ENCODE measurements around the gene BCO2.

BCO2 gene

DNA sequence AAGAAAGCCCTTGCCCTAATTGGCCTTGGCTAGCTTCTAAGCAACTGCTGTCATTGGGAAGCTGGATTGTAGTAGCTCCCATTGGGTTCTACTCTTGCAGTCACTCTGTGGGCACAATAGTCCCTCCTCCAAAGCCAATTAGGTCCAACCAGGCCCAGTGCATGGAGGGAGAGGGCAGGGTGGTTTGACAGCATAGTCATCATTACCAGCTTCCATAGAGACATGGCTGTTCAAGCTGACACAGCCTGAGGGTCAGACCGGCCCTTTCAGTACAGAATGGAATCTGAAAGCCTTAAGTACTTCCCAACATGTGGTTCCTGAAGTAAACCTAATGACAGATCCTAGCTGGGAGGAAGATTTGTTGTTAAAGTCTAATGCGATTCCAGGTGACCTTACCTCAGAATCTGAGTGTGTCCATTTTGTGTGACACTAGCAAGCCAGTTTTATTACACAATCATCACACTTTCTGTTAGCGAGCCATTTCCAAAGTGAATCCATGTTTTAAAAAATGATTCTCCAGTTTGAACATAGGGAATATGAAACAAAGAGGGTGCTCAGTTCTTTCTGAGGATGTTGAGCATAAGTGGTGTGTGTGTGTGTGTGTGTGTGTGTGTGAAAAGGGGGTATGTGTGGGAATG is 78.4 kb downstream of the BCO2 start:
- DNase-seq = no peak

DNA sequence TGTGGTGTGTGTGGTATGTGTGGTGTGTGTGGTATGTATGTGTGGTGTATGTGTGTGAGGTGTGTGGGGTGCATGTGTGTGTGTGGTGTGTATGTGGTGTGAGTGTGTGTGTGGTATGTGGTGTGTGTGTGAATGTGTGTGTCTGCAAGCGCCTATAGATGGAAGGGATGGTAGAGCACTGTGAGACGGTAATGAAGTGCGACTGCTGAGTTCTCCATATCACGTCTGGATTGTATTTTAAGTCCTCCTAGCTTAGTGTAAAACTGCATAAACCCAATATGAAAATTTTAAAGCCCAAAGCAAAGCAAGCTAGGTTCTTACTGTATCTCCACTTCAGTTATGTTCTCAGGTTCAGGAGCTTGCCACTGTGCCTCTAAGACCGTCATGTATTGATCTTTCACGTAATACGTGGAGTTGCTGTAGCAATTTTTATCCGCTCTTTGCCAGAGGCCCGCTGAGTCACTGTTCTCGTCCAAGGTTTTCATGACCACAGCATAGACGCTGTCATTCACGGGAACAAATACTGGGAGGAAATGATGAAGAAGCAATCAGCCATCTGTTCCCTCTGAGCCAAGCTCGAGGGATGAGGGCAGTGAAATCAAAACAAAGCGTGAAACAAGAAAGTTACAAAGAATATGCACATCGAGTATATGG is 79.9 kb downstream of the BCO2 start:
- no peak for DNase-seq

DNA sequence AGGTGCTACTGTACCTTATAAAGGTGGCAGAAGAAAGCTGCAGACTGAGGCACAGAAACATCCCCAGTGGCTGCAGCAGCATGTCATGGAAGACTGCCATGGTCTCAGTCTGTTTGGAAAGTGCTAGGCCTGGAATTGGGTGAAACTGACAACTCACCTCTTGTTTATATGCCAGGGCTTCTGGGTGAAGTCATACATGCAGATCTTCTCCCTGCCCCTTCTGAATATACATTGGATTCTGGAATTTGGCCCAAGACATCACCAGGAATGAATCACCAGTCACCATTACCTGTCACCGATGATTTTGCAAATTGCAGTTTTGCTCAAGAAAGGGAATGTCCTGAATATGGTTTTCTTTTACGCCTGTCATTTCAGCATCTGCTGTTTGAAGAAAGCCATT is 85.2 kb downstream of the BCO2 start, which contains the start of gene PLET1:
Gene PLET1, minus strand, starts transcription at position 371 of the 400 bp plus-strand sequence. Its CDS starts 271 bp downstream, at position 100.
- no peak for DNase-seq

DNA sequence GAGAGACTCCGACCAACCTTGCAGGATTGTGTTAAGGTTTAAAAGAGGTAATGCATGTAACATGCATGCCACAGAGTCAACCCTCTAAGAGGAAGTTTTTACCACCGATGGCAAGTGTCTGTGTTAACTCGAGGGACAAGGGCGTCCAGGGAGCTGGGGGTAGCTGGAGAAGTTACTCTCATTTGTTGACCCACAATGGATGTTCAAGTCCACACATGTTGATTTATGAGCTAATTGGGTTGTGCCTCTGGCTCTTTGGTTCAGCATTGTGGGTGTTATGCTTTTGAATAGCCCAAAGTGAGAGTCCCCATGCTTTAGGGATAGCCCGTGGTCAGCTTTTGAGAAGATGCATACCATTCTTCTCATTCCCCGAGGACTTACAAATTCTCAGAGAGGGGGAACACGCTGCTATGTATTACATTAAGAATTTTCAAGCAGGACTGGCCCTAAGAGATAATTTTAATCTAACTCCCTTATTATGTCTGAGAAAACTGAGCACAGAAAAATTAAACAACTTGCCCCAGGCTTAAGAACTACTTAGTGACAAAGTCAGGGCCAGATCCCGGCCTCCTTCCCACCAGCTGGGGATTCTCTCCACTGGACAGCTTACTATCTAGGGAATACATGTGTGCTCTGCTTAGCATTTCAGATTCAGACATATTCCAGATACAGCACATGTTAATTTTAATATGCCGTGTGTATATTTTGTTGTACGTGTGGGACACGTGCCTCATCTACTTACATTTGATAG is 90.5 kb downstream of the BCO2 start:
- DNase-seq = no peak

DNA sequence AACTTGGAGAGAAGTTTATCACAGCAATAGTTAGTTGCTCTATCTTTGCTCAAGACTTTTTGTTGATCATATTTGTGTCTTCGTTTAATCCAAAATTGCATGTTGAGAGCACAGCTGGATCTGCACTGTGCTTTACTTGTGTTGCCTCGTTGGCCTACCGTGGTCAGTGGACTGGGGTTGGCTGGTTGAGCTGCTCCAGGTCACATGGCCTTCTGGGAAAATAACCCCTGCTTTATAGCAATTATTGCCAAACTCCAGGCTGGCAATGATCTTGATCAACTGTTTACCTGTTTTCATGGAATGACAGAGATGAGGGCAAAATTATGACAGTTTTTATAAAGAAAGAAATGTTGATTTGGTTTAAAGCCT is 91.1 kb downstream of the BCO2 start:
- no peak for DNase-seq

DNA sequence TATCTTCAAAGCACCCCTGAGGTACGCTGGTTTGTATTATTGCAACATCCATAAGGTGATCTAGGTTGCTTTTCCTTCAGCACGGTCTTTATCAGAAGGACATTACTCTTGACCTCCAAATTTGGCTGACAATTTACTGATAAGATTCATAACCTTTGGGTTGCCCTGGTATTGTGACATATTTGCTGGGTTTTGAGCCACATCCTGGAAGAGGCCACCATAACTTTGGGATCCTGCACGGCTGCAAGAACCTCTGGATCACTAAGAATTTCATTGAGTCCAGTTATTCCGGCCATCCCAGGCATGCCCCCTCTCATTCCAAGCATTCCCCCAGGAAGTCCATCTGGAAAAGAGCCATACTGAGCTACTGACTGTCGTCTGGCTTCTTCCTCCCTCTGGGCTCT is 91.9 kb downstream of the BCO2 start:
- no peak for DNase-seq

DNA sequence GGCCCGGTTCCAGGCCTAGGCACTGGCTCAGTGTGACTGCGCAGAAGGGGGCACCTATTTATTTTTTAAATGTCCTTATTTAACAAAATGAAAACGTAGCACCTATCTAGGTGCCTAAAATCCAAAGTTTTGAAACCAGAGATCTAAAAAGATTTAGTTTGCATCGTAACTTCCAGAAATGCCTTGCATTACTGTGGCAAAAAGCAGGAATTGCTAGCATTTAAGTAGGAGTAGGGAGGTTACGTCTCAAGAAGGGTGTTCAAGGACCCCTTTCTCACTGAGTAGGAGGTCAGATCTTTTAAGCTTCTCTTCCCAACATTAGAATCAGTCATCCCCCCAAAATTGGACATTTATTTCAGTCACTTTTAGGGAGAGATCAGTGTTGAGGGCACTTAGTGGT is 93.1 kb downstream of the BCO2 start:
- DNase-seq = no peak

Measured in activated naive CD4-positive, alpha-beta T cell treated with Interleukin-2 at 50 U/mL for 16 hours (primary cell).